Neural progenitor cell (in vitro differentiated cells): ENCODE measurements around the gene TACC3. TPM values are rescaled to one million over a fixed set of nuclear protein-coding genes. Genes with fewer than 3 reads are reported as not detected.

Experiments
- DNase-seq: peaks from one replicate; pipeline ENCODE4 v3.0.0-alpha.2; 2016; ENCODE audit warnings: low spot score
- H2AFZ ChIP-seq: fragments of 200-600 bp; sonication (generic); replicated peaks from 2 replicates; pipeline ENCODE4 v1.6.1; 2016; ENCODE audit warnings: antibody characterized with exemption
- H3F3A ChIP-seq: fragments of 200-600 bp; sonication (generic); 2 replicates; pipeline ENCODE4 v1.6.1; 2016; ENCODE audit warnings: antibody characterized with exemption, low read depth
- H3K27ac ChIP-seq: fragments of 200-600 bp; sonication (generic); 2 replicates; pipeline ENCODE4 v1.5.1; 2016; ENCODE audit warnings: mild to moderate bottlenecking
- H3K27me3 ChIP-seq: fragments of 200-600 bp; sonication (generic); 2 replicates; pipeline ENCODE4 v1.6.1; 2016; ENCODE audit warnings: mild to moderate bottlenecking, moderate library complexity
- H3K36me3 ChIP-seq: fragments of 200-600 bp; sonication (generic); 2 replicates; pipeline ENCODE4 v1.5.1; 2016
- H3K4me1 ChIP-seq: fragments of 200-600 bp; sonication (generic); 2 replicates; pipeline ENCODE4 v1.6.1; 2016; ENCODE audit warnings: mixed run types
- H3K4me2 ChIP-seq: fragments of 200-600 bp; sonication (generic); 2 replicates; pipeline ENCODE4 v1.6.1; 2016
- H3K4me3 ChIP-seq: fragments of 200-600 bp; sonication (generic); 2 replicates; pipeline ENCODE4 v1.5.1; 2016
- H3K79me2 ChIP-seq: fragments of 200-600 bp; sonication (generic); 2 replicates; pipeline ENCODE4 v1.6.1; 2016; ENCODE audit warnings: low read depth
- H3K9ac ChIP-seq: fragments of 200-600 bp; sonication (generic); 2 replicates; pipeline ENCODE4 v1.6.1; 2016
- H3K9me3 ChIP-seq: fragments of 200-600 bp; sonication (generic); 2 replicates; pipeline ENCODE4 v1.5.1; 2016; ENCODE audit warnings: low read depth
- H4K20me1 ChIP-seq: fragments of 200-600 bp; sonication (generic); 2 replicates; pipeline ENCODE4 v1.6.1; 2016; ENCODE audit warnings: low read depth
- H3K27ac Mint-ChIP-seq: 3 replicates; pipeline ENCODE4 v1.8.0; 2021; ENCODE audit warnings: mixed read lengths
- H3K27me3 Mint-ChIP-seq: 2 replicates; pipeline ENCODE4 v1.8.0; 2022; ENCODE audit warnings: low read depth, mild to moderate bottlenecking, inconsistent platforms, moderate library complexity, mixed read lengths; ENCODE audit not compliant: insufficient read depth
- H3K36me3 Mint-ChIP-seq: 3 replicates; pipeline ENCODE4 v1.8.0; 2021; ENCODE audit warnings: mixed read lengths
- H3K4me1 Mint-ChIP-seq: 3 replicates; pipeline ENCODE4 v1.8.0; 2021; ENCODE audit warnings: mixed read lengths
- H3K4me3 Mint-ChIP-seq: 3 replicates; pipeline ENCODE4 v1.8.0; 2021; ENCODE audit warnings: mild to moderate bottlenecking, moderate library complexity, mixed read lengths
- H3K9me3 Mint-ChIP-seq: 3 replicates; pipeline ENCODE4 v1.8.0; 2020; ENCODE audit warnings: mixed read lengths
- CTCF ChIP-seq: fragments of 200-600 bp; sonication (generic); IDR thresholded peaks from 2 replicates; pipeline ENCODE4 v1.5.1; 2017; ENCODE audit warnings: antibody characterized with exemption, mild to moderate bottlenecking
- EZH2 ChIP-seq: fragments of 200-600 bp; sonication (generic); IDR thresholded peaks from 2 replicates; pipeline ENCODE4 v1.6.1; 2017; ENCODE audit warnings: antibody characterized with exemption, mild to moderate bottlenecking, moderate library complexity
- EZH2phosphoT487 ChIP-seq: fragments of 200-600 bp; sonication (generic); IDR thresholded peaks from 2 replicates; pipeline ENCODE4 v1.6.1; 2017; ENCODE audit warnings: antibody characterized with exemption
- total RNA-seq: library from RNA; depleted of rRNA; stranded (reverse); fragments of >200 nt; gene quantifications from 2 replicates; pipeline ENCODE4 v1.2.3, GENCODE V29; 2015; ENCODE audit warnings: low replicate concordance

Gene TACC3
- total RNA-seq, 1 donor from 2014 or later, result 68.4 TPM

GRCh38 chr4:1764670-1765069 is 43.3 kb downstream of the TACC3 start:
- H3K27ac Mint-ChIP-seq, result no peak overlapping the region
- no peak for DNase-seq
- peaks cover 19% of the 10 kb centered on the region for H3K4me1 Mint-ChIP-seq
- peaks cover 15% of the 10 kb centered on the region for H3K27me3 Mint-ChIP-seq
- no peak overlapping the region for H3K4me2 ChIP-seq
- H3K36me3 Mint-ChIP-seq, result no peaks in the 10 kb centered on the region
- no peaks in the 10 kb centered on the region for H3K9me3 ChIP-seq
- no peak overlapping the region for H3K4me3 ChIP-seq
- H3K27me3 ChIP-seq, result peaks cover 45% of the 10 kb centered on the region
- peaks cover 36% of the 10 kb centered on the region for H4K20me1 ChIP-seq
- H3K9me3 Mint-ChIP-seq, result no peaks in the 10 kb centered on the region
- H3K27ac ChIP-seq, result no peak overlapping the region
- H3K9ac ChIP-seq, result no peak overlapping the region
- no peak for TF ChIP-seq EZH2
- TF ChIP-seq CTCF, result no peak
- no peak for TF ChIP-seq EZH2phosphoT487
- no peak overlapping the region for H2AFZ ChIP-seq
- H3F3A ChIP-seq, result peaks cover 38% of the 10 kb centered on the region
- H3K4me3 Mint-ChIP-seq, result no peak overlapping the region
- H3K36me3 ChIP-seq, result no peaks in the 10 kb centered on the region
- H3K4me1 ChIP-seq, result peaks cover 52% of the 10 kb centered on the region
- H3K79me2 ChIP-seq, result no peaks in the 10 kb centered on the region

GRCh38 chr4:1765409-1766072 is 44.2 kb downstream of the TACC3 start:
- peak; percentile 41 for DNase-seq
- H3K27me3 ChIP-seq, result peaks cover 49% of the 10 kb centered on the region
- no peaks in the 10 kb centered on the region for H3K9me3 ChIP-seq
- Mint-ChIP-seq H3K27me3 (peaks cover 15% of the 10 kb centered on the region), H3K9me3 (no peaks in the 10 kb centered on the region), H3K27ac (no peak overlapping the region), H3K4me3 (no peak overlapping the region), H3K36me3 (no peaks in the 10 kb centered on the region), H3K4me1 (peaks cover 14% of the 10 kb centered on the region)
- no peaks in the 10 kb centered on the region for H3K36me3 ChIP-seq
- H2AFZ ChIP-seq, result no peak overlapping the region
- H3K79me2 ChIP-seq, result no peaks in the 10 kb centered on the region
- TF ChIP-seq EZH2 (no peak), CTCF (no peak), EZH2phosphoT487 (no peak)
- no peak overlapping the region for H3K4me3 ChIP-seq
- H3K4me1 ChIP-seq, result peaks cover 51% of the 10 kb centered on the region
- H3K4me2 ChIP-seq, result no peak overlapping the region
- H3K27ac ChIP-seq, result no peak overlapping the region
- peaks cover 44% of the 10 kb centered on the region for H4K20me1 ChIP-seq
- H3F3A ChIP-seq, result peaks cover 32% of the 10 kb centered on the region
- no peak overlapping the region for H3K9ac ChIP-seq

GRCh38 chr4:1766106-1767060 is 45.1 kb downstream of the TACC3 start:
- Histone ChIP-seq H3K27me3 (peaks cover 49% of the 10 kb centered on the region), H3K36me3 (no peaks in the 10 kb centered on the region), H3K4me2 (peak overlapping the region; percentile 70), H4K20me1 (peaks cover 53% of the 10 kb centered on the region), H3K27ac (no peak overlapping the region), H2AFZ (no peak overlapping the region), H3K9me3 (no peaks in the 10 kb centered on the region), H3K4me3 (peak overlapping the region; percentile 28), H3K9ac (no peak overlapping the region), H3F3A (peaks cover 32% of the 10 kb centered on the region), H3K4me1 (peaks cover 54% of the 10 kb centered on the region), H3K79me2 (no peaks in the 10 kb centered on the region)
- DNase-seq, result peak; percentile 74
- TF ChIP-seq EZH2phosphoT487, result no peak
- TF ChIP-seq EZH2, result no peak
- no peak for TF ChIP-seq CTCF
- Mint-ChIP-seq H3K27me3 (peaks cover 15% of the 10 kb centered on the region), H3K36me3 (no peaks in the 10 kb centered on the region), H3K4me1 (peaks cover 21% of the 10 kb centered on the region), H3K4me3 (no peak overlapping the region), H3K27ac (no peak overlapping the region), H3K9me3 (no peaks in the 10 kb centered on the region)
